HG02840 (cell line): Measurements from ENCODE around the gene RALGAPB.
"Not testable (repeated sequence)": the region's sequence is repeated elsewhere in the genome, so short reads cannot be mapped to it uniquely, and the experiment has no call there.

Source experiments
- ATAC-seq: cut with Tn5 transposase; IDR thresholded peaks from one replicate; pipeline ENCODE4 v1.9.1; 2021; ENCODE audit warnings: mild to moderate bottlenecking, moderate library complexity, moderate number of reproducible peaks; ENCODE audit not compliant: unreplicated experiment, low FRiP score

Gene RALGAPB

GRCh38 chr20:38581013-38581412, 108.4 kb downstream of the RALGAPB start, which contains the start of gene ADIG:
ADIG (plus strand) TSS chr20:38581197; CDS start chr20:38581251, 54 bp downstream.
- no peak for ATAC-seq

- no peak for ATAC-seq
Observed at GRCh38 chr20:38581830-38582358, 109.3 kb downstream of the RALGAPB start.

- ATAC-seq, result no peak
Observed at GRCh38 chr20:38583306-38583705, 110.7 kb downstream of the RALGAPB start.

DNA sequence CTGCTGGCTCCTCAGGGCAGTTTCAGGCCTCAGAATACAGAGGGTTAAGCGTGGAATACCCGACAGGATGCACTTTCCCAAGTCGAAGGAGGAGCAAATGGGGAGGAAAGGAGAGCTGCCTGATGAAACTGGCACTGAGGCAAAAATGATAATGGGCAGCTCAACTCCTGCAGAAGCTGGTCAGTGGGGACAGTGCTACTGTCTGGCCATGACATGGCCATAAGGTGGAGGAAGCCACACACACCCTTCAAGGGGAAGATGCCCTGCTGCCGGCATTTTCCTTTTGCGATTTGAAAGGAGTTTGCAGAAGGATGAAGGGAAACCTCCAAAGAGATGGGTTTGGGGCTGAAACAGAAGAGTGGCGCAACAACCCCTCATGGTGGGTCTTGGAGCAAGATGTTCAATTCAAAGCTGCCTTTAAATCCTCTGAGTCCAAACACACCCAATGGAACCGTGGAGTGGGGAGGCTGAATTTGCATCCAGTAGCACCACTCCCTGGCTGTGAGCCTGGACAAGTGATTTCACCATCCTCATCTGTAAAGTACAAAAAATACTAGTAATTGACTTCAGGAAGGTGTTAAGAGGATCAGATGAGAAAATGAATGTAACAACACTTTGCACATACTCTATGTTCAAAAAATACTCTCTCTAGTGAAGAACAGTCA, 111.6 kb downstream of the RALGAPB start:
- ATAC-seq, result no peak

DNA sequence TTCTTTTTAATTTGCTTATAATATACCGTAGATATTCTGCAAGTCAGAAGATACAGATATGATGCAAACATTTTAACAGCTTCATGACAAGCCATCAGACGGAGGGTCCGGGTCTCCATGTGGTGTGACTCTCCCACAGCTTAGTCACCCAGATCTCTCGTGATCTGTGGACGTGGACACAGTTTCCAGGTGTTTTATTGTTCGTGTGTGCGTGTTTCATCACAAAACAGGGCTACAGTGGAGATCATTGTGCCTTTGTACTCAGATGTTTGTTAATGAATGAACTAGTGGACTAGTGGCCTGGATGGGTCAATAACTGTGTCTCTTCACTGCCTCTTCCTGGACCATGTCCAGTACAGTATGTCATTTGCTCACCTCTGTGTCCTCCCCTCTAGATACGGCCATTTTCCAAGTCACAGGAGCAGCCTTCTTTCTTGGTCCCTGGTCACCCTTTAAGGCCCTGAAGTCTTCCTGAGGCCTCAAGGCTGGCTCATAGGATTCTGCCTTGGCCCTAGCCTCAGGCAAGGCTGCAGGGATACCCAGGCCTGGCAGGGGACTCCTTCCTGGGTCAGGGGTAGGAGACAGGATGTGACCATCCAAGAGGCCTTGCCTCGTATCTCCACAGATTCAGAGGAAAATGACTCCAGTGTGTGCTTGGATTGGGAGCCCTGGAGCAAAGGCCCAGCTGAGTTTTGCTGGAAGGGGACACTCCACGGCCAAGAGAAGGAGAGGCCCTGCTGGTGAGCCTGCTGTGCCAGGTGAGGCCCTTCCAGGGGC, 112.9 kb downstream of the RALGAPB start:
- no peak for ATAC-seq

- no peak for ATAC-seq
Observed at GRCh38 chr20:38586181-38586525, 113.5 kb downstream of the RALGAPB start.

- ATAC-seq, result no peak
Observed at GRCh38 chr20:38588303-38588702, 115.7 kb downstream of the RALGAPB start.

DNA sequence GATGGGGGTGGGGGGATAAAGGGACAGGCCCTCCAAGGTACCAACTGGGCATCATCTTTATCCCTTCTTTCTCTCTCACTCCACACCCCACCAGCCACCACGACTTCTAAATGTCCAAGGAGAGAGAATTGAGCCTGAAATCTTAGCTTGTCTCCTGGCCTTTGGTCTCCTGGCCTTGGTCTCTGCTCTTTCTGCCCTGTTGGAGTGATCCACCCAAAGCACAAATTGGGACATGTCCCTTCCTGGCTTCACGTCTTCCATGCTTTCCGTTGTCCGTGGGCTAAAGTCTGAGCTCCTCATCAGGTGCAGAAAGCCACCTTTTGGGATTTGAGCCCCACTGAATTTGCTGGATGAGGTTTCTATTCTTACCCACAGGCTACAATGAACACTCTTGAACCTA, 116.7 kb downstream of the RALGAPB start:
- no peak for ATAC-seq

GRCh38 chr20:38589967-38590675, 117.5 kb downstream of the RALGAPB start:
- ATAC-seq, result no peak

GRCh38 chr20:38590676-38591473, 118.2 kb downstream of the RALGAPB start:
- ATAC-seq, result no peak

GRCh38 chr20:38591474-38592410, 119.1 kb downstream of the RALGAPB start:
- no peak for ATAC-seq

DNA sequence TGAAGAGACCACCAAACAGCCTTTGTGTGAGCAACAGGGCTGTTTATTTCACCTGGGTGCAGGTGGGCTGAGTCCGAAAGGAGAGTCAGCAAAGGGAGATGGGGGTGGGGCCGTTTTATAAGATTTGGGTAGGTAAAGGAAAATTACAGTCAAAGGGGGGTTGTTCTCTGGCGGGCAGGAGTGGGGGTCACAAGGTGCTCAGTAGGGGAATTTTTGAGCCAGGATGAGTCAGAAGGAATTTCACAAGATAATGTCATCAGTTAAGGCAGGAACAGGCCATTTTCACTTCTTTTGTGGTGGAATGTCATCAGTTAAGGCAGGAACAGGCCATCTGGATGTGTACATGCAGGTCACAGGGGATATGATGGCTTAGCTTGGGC, 119.8 kb downstream of the RALGAPB start:
- not testable (repeated sequence) for ATAC-seq

GRCh38 chr20:38594281-38594680, 121.6 kb downstream of the RALGAPB start:
- not testable (repeated sequence) for ATAC-seq

- not testable (repeated sequence) for ATAC-seq
Observed at GRCh38 chr20:38595886-38596285, 123.2 kb downstream of the RALGAPB start.

DNA sequence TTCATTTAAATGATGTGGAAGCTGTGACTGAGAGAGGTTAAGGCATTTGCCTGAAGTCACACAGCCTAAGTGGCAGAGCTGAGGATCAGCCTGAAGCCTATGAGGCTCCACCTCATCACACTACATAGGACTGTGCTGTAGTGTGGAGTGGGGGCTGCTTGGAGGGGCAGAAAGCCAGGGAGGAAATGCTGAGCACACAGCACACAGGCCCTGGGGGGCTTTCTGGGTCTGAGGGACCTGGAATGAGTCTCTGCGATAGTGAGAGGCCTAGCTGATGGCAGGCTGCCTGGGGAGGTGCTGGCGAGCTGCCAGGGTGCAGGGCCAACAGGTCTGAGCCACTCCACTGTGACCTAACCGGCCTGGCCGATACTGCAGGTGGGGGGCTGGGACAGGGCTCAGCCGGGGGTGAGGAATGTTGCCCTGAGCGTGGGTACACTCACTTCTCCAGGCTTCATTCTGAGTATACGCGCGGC, 126.8 kb downstream of the RALGAPB start:
- no peak for ATAC-seq

DNA sequence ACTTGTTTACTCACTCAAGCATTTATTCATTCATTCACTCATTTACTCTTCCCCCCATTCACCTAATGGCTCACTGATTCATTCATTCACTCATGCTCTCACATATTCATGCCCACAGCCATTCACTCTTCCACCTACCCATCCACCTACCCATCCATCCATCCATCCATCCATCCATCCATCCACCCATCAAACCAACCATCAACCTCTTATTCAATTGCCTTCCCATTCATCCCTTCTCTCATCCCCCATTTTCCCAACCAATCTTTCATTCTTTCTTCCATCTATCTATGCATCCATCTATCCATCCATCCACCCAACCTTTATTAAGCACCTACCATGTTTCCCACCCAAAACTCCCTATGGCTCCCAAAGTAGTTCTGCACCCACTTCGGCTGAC, 127.4 kb downstream of the RALGAPB start:
- ATAC-seq, result no peak

DNA sequence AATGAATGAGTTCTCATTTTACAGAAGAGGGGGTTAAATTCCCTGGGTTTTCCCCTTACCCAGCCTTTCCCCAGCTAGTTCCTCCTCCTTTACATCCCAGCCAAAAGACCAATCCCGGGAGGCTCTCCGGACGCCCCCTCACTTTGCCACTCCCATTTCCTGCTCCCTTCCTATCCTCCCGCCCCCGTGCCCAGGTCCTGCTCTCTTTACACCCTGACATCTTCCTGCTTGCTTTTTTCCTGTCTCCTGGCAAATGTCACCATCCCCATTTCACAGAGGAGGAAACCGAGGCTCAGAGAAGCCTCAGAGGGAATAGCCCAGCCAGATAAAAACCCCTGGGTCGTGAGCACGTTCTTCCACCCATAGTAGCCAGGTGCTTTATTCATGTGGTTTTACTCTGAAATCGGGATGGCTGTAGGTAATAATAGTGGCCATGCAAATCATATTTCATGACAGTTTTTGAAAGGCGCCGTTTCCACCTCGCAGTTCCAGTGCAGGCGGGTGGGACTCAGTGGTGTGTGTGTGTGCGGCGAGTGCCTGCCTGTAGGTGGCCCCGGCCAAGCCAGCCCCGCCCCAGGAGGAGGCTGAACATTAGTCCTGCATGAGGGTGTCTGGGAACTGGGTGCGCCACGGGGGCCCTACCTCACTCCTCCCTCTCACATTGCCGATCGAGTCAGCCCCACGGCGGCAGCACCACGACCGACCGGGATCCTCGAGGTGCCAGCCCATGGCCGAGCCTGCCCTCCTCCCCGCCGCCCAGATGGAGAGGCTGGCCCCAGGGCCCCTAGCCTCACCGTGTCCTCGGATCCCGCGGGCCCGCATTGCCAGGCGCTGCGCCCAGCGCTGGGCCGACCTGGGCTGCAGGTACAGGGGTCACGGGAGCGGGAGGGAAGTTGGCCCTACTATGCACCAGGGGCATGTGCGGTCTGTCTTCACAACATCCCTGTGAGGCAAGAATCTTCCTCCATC, 128.9 kb downstream of the RALGAPB start, which contains the start of gene ARHGAP40:
TSS of gene ARHGAP40 (plus strand) at position 594 of the 969 bp plus-strand sequence.
- ATAC-seq, result no peak

DNA sequence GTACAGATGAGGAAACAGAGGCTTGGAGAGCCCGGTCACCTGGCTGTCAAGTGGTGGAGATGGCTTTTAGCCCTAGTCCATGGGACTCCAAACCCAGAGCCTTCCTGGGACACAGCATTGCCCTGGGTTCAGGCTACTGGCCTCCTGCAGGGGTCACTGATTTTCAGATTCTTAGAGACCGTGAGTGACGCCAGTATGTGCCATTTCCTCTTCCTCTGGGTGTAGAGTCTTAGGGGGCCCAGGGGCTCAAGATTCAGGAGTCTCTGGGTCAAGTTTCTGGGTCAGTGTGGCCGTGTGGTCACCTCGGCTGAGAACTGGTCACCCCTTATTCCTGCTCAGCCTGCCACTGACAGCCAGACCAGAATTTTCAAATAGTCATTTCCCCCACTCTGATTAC, 129.5 kb downstream of the RALGAPB start:
- ATAC-seq, result no peak
